ENCODE data around the gene LENG8. TPM values are rescaled to one million over a fixed set of nuclear protein-coding genes. Genes with fewer than 3 reads are reported as not detected.

The LENG8 gene
- total RNA-seq, 1 experiment from 2014 or later, result 148 TPM

DNA sequence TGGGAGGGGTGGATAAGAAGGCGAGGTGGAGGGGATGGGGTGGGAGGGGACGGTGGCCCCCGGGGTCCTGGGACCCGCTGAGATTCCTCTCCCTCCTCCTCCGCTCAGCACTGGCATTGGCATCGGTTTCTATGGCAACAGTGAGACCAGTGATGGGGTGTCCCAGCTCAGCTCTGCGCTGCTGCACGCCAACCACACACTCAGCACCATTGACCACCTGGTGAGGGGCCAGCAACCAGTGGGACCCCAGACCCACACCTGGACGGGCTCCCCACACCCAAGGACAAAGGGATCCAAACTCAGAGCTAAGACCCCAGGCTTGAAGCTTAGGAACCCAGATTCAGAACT lies 27.9 kb upstream of the LENG8 start:
- Mint-ChIP-seq H3K27me3 (ENCODE audit: low read depth) (peaks cover 48% of the 10 kb centered on the region), H3K4me3 (peak overlapping the region; percentile 52 to 74), H3K36me3 (ENCODE audit: insufficient read depth in 1 of 3, low read depth in 3 of 3) (peaks cover 21 to 52% (median 46%) of the 10 kb centered on the region in 3 experiments; a peak in 6 of 7 replicates), H3K4me1 (peaks cover 41 to 51% of the 10 kb centered on the region in 2 experiments), H3K27ac (peak overlapping the region; percentile 76 to 91 (median 82)), H3K9me3 (peaks cover 0 to 2% of the 10 kb centered on the region in 2 experiments; a peak in 3 of 5 replicates)
- no CpG with 5 or more reads among the region's 9 CpGs for WGBS (ENCODE audit: extremely low coverage, insufficient read length, low lambda C conversion rate)
- H2BK5ac ChIP-seq (ENCODE audit: insufficient read length, low read length), result no peak overlapping the region
- TF ChIP-seq CTCF (conservative IDR thresholded peaks at IDR 0.05), result no peak
- H3K4me2 ChIP-seq (ENCODE audit: insufficient read depth, insufficient read length, low read length), result peak overlapping the region; percentile 30
- no peaks in the 10 kb centered on the region for H3K79me2 ChIP-seq (ENCODE audit: insufficient read depth, low read length)
- H3K9me3 ChIP-seq (ENCODE audit: control insufficient read depth, low read depth, low read length), result no peaks in the 10 kb centered on the region
- H4K8ac ChIP-seq (replicated peaks; ENCODE audit: insufficient read length, low read depth, low read length), result no peak overlapping the region
- H3K79me1 ChIP-seq (ENCODE audit: insufficient read depth, low read depth, low read length, poor library complexity, severe bottlenecking), result no peaks in the 10 kb centered on the region
- peaks cover 7% of the 10 kb centered on the region for H3K23me2 ChIP-seq (ENCODE audit: insufficient read length, low read depth, low read length, poor library complexity, severe bottlenecking)
- H2BK120ac ChIP-seq (ENCODE audit: low read depth, low read length, poor library complexity, severe bottlenecking), result no peak overlapping the region
- H3K56ac ChIP-seq (ENCODE audit: insufficient read length, low read depth, low read length), result no peak overlapping the region
- no peak overlapping the region for H2AK5ac ChIP-seq (ENCODE audit: insufficient read length, low read length)
- no peak for DNase-seq
- H3K4ac ChIP-seq (ENCODE audit: low read depth, low read length), result no peak overlapping the region
- no peak overlapping the region for H3K9ac ChIP-seq (ENCODE audit: extremely low read depth, insufficient read length, low read length)
- H2AFZ ChIP-seq (ENCODE audit: low read length), result no peak overlapping the region
- no peak overlapping the region for H2BK12ac ChIP-seq (ENCODE audit: insufficient read length, low read depth, low read length)
- no peak overlapping the region for H3K27ac ChIP-seq (ENCODE audit: insufficient read length, low read depth, low read length)
- H2BK20ac ChIP-seq (ENCODE audit: low read depth, low read length, poor library complexity, severe bottlenecking), result no peak overlapping the region
- H4K20me1 ChIP-seq (ENCODE audit: control insufficient read depth, insufficient read depth, insufficient read length), result no peaks in the 10 kb centered on the region
- H4K91ac ChIP-seq (ENCODE audit: insufficient read length, low read depth, low read length), result no peak overlapping the region
- H3K14ac ChIP-seq (ENCODE audit: insufficient read depth, low read length), result no peak overlapping the region
- peaks cover under 1% of the 10 kb centered on the region; the same call in 1 of the 2 replicates for H3K27me3 ChIP-seq (ENCODE audit: insufficient read depth, low read length)
- H3K23ac ChIP-seq (ENCODE audit: insufficient read length, low read depth, low read length), result no peak overlapping the region
- H3K4me1 ChIP-seq (ENCODE audit: insufficient read depth, low read length), result peaks cover 5% of the 10 kb centered on the region; the same call in 1 of the 2 replicates
- no peak overlapping the region for H3T11ph ChIP-seq (ENCODE audit: low read length)
- no peak overlapping the region for H2BK15ac ChIP-seq (ENCODE audit: low read depth, low read length)
- H3K18ac ChIP-seq (ENCODE audit: insufficient read length, low read depth, low read length), result no peak overlapping the region
- H4K5ac ChIP-seq (ENCODE audit: insufficient read length, low read depth, low read length), result no peak overlapping the region

Measured in H9 (cell line).